Skeletal muscle tissue (tissue), 4 donors: ENCODE results near the gene EXOC3L1. TPM values are rescaled to one million over a fixed set of nuclear protein-coding genes. Genes with fewer than 3 reads are reported as not detected.

Source experiments
- H3K27ac ChIP-seq: one replicate; pipeline ENCODE4 v1.7.0; 2013; ENCODE audit warnings: mild to moderate bottlenecking, low read depth, low read length, inconsistent platforms
- H3K27me3 ChIP-seq, 3 donors: one replicate each; pipeline ENCODE4 v1.7.0; 2013; ENCODE audit warnings: low read length in 3 of 3; ENCODE audit not compliant: control insufficient read depth in 3 of 3, insufficient read depth in 3 of 3
- H3K36me3 ChIP-seq, 3 donors: one replicate each; pipeline ENCODE4 v1.7.0; 2013; ENCODE audit warnings: low read length in 3 of 3; ENCODE audit not compliant: control insufficient read depth in 3 of 3, insufficient read depth in 3 of 3
- H3K4me1 ChIP-seq, 3 donors: one replicate each; pipeline ENCODE4 v1.7.0; 2013; ENCODE audit warnings: low read length in 3 of 3, mild to moderate bottlenecking in 3 of 3; ENCODE audit not compliant: control insufficient read depth in 3 of 3, insufficient read depth in 3 of 3
- H3K4me3 ChIP-seq, 3 donors: one replicate each; pipeline ENCODE4 v1.7.0; 2013; ENCODE audit warnings: low read length in 3 of 3
- H3K9ac ChIP-seq, 3 donors: one replicate each; pipeline ENCODE4 v1.7.0; 2013; ENCODE audit warnings: low read length in 3 of 3, mild to moderate bottlenecking in 3 of 3, moderate library complexity in 2 of 3, low read depth in 1 of 3
- H3K9me3 ChIP-seq, 3 donors: one replicate each; pipeline ENCODE4 v1.7.0; 2013; ENCODE audit warnings: low read length in 3 of 3; ENCODE audit not compliant: control insufficient read depth in 3 of 3
- total RNA-seq: library from RNA; depleted of rRNA; stranded (reverse); fragments of >200 nt; gene quantifications from one replicate; pipeline ENCODE4 v1.2.3, GENCODE V29; 2014
- donor health status: Osteomylitis.

The EXOC3L1 gene
- total RNA-seq, 1 donor from 2014 or later: 5.2 TPM

GRCh38 chr16:67166110-67166547 lies 23.8 kb downstream of the EXOC3L1 start:
- Histone ChIP-seq H3K4me3 (no peak overlapping the region), H3K9me3 (no peaks in the 10 kb centered on the region), H3K27ac (peak overlapping the region; percentile 23), H3K36me3 (peaks cover 8 to 19% (median 13%) of the 10 kb centered on the region in 3 donors), H3K27me3 (peaks cover 0 to 5% (median 0%) of the 10 kb centered on the region in 3 donors), H3K4me1 (peaks cover 64 to 70% (median 69%) of the 10 kb centered on the region in 3 donors), H3K9ac (no peak overlapping the region)

- H3K27ac ChIP-seq: peak overlapping the region; percentile 91
- H3K27me3 ChIP-seq: peaks cover 0 to 5% (median 0%) of the 10 kb centered on the region in 3 donors
- H3K4me1 ChIP-seq: peaks cover 66 to 73% (median 69%) of the 10 kb centered on the region in 3 donors
Observed at GRCh38 chr16:67165121-67166078, 24.5 kb downstream of the EXOC3L1 start.

GRCh38 chr16:67164599-67165061 lies 25.3 kb downstream of the EXOC3L1 start, which contains the start of gene HSF4:
Gene HSF4 (plus strand): TSS chr16:67164745. CDS start chr16:67164812, 67 bp downstream.
- H3K9ac ChIP-seq: peak within 1 kb of the TSS; percentile 82 to 96 (median 90)
- no peaks in the 10 kb centered on the region for H3K9me3 ChIP-seq
- peaks cover 0 to 5% (median 0%) of the 10 kb centered on the region in 3 donors for H3K27me3 ChIP-seq
- peak within 1 kb of the TSS; percentile 91 for H3K27ac ChIP-seq
- peaks cover 8 to 19% (median 13%) of the 10 kb centered on the region in 3 donors for H3K36me3 ChIP-seq
- H3K4me3 ChIP-seq: peak within 1 kb of the TSS; percentile 78 to 83 (median 83)
- H3K4me1 ChIP-seq: peaks cover 64 to 73% (median 68%) of the 10 kb centered on the region in 3 donors

More at GRCh38 chr16:67165121-67166078, 24.5 kb downstream of the EXOC3L1 start:
- H3K9ac ChIP-seq: peak overlapping the region; percentile 82 to 96 (median 90)
- H3K4me3 ChIP-seq: peak overlapping the region; percentile 78 to 83 (median 78)
- H3K9me3 ChIP-seq: no peaks in the 10 kb centered on the region
- peaks cover 8 to 19% (median 13%) of the 10 kb centered on the region in 3 donors for H3K36me3 ChIP-seq

GRCh38 chr16:67163999-67164558 lies 25.9 kb downstream of the EXOC3L1 start:
- no peaks in the 10 kb centered on the region for H3K9me3 ChIP-seq
- peaks cover 63 to 73% (median 67%) of the 10 kb centered on the region in 3 donors for H3K4me1 ChIP-seq
- H3K27me3 ChIP-seq: peaks cover 0 to 5% (median 0%) of the 10 kb centered on the region in 3 donors
- H3K36me3 ChIP-seq: peaks cover 8 to 17% (median 13%) of the 10 kb centered on the region in 3 donors
- H3K4me3 ChIP-seq: peak overlapping the region; percentile 65 to 83 (median 83)
- H3K9ac ChIP-seq: peak overlapping the region; percentile 73 to 93 (median 76)
- H3K27ac ChIP-seq: peak overlapping the region; percentile 91

- no peaks in the 10 kb centered on the region for H3K9me3 ChIP-seq
- H3K36me3 ChIP-seq: peaks cover 8 to 13% (median 12%) of the 10 kb centered on the region in 3 donors
- H3K9ac ChIP-seq: peak overlapping the region; percentile 73 to 93 (median 76)
- peak overlapping the region; percentile 65 to 83 (median 83) for H3K4me3 ChIP-seq
- H3K27me3 ChIP-seq: peaks cover 0 to 5% (median 0%) of the 10 kb centered on the region in 3 donors
- peak overlapping the region; percentile 91 for H3K27ac ChIP-seq
- H3K4me1 ChIP-seq: peaks cover 60 to 71% (median 62%) of the 10 kb centered on the region in 3 donors
Observed at GRCh38 chr16:67163164-67163998, 26.6 kb downstream of the EXOC3L1 start.

- Histone ChIP-seq H3K4me3 (peak overlapping the region; percentile 31 to 83 (median 83)), H3K9me3 (no peaks in the 10 kb centered on the region), H3K4me1 (peaks cover 60 to 67% (median 62%) of the 10 kb centered on the region in 3 donors), H3K27me3 (peaks cover 0 to 5% (median 0%) of the 10 kb centered on the region in 3 donors), H3K9ac (peak overlapping the region; percentile 32 to 93 (median 76)), H3K27ac (peak overlapping the region; percentile 91), H3K36me3 (peaks cover 8 to 11% (median 10%) of the 10 kb centered on the region in 3 donors)
Observed at GRCh38 chr16:67162506-67163163, 27.3 kb downstream of the EXOC3L1 start.

GRCh38 chr16:67161595-67162058 lies 28.3 kb downstream of the EXOC3L1 start:
- Histone ChIP-seq H3K4me1 (peaks cover 57 to 64% (median 59%) of the 10 kb centered on the region in 3 donors), H3K4me3 (peak overlapping the region; percentile 72 to 84 (median 82))

GRCh38 chr16:67158637-67159600 lies 31.0 kb downstream of the EXOC3L1 start:
- Histone ChIP-seq H3K36me3 (peaks cover 0 to 2% (median 0%) of the 10 kb centered on the region in 3 donors), H3K27me3 (peaks cover 0 to 5% (median 0%) of the 10 kb centered on the region in 3 donors), H3K27ac (peak overlapping the region; percentile 75), H3K4me3 (peak overlapping the region; percentile 82 to 87 (median 85)), H3K4me1 (peaks cover 47 to 55% (median 48%) of the 10 kb centered on the region in 3 donors), H3K9ac (peak overlapping the region; percentile 72 to 93 (median 84)), H3K9me3 (no peaks in the 10 kb centered on the region)

More at GRCh38 chr16:67161595-67162058, 28.3 kb downstream of the EXOC3L1 start:
- peak overlapping the region; percentile 62 to 93 (median 70) for H3K9ac ChIP-seq
- peaks cover 0 to 5% (median 0%) of the 10 kb centered on the region in 3 donors for H3K27me3 ChIP-seq
- no peaks in the 10 kb centered on the region for H3K9me3 ChIP-seq
- H3K36me3 ChIP-seq: peaks cover 0 to 1% (median 1%) of the 10 kb centered on the region in 3 donors
- H3K27ac ChIP-seq: peak overlapping the region; percentile 75
